Measurements from ENCODE around the gene FADD. TPM values are rescaled to one million over a fixed set of nuclear protein-coding genes. Genes with fewer than 3 reads are reported as not detected.

The FADD gene, protein sequence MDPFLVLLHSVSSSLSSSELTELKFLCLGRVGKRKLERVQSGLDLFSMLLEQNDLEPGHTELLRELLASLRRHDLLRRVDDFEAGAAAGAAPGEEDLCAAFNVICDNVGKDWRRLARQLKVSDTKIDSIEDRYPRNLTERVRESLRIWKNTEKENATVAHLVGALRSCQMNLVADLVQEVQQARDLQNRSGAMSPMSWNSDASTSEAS
- total RNA-seq: 10 to 100 TPM; 20.6 TPM
- 16.8 TPM for polyA plus RNA-seq (ENCODE audit: insufficient read depth, low read depth, low replicate concordance)
- long read RNA-seq, donor 1, transcript FADD-201 (2 exons, 1,841 nt): major isoform, 29 of 29 reads
- long read RNA-seq, donor 1, partial matches to known transcripts: 0 of 29 reads
- long read RNA-seq, donor 1, other reads (novel, unspliced or antisense): 0 of 29 reads
- long read RNA-seq, donor 2, transcript FADD-201 (2 exons, 1,841 nt): major isoform, 20 of 43 reads
- long read RNA-seq, donor 2, partial matches to known transcripts: 23 of 43 reads
- long read RNA-seq, donor 2, other reads (novel, unspliced or antisense): 0 of 43 reads

DNA sequence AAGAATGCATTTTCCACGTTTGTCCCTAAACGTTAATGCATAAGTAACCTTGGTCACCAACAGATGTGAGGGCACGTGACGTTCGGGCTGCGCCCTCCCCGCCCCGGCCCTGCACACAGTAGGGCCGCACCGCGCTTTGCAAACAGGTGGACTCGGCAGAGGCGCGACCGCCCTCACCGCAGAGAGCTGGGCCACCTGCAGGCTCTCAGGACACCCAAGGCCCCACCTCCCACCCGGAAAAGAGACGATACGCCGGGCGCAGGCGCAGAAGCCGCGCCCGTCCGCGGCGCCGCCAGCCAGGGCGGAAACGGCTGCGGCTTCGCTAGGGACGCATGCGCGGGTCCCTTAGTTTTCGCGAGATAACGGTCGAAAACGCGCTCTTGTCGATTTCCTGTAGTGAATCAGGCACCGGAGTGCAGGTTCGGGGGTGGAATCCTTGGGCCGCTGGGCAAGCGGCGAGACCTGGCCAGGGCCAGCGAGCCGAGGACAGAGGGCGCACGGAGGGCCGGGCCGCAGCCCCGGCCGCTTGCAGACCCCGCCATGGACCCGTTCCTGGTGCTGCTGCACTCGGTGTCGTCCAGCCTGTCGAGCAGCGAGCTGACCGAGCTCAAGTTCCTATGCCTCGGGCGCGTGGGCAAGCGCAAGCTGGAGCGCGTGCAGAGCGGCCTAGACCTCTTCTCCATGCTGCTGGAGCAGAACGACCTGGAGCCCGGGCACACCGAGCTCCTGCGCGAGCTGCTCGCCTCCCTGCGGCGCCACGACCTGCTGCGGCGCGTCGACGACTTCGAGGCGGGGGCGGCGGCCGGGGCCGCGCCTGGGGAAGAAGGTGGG lies at the start of gene FADD:
Gene FADD, plus strand, starts transcription at position 377 of the 831 bp plus-strand sequence. Its CDS starts 164 bp downstream, at position 541.
- intact Hi-C loops (cut with DNase I; ENCODE audit: low total_unique reads): no loop called here
- peak; percentile 94 for DNase-seq
- Histone ChIP-seq H3K9me3 (no peaks in the 10 kb centered on the region), H3K4me1 (peaks cover 9% of the 10 kb centered on the region), H3K4me3 (peak within 1 kb of the TSS; percentile 86 to 99), H3K27me3 (no peaks in the 10 kb centered on the region), H3K36me3 (ENCODE audit: low read depth, missing control alignments) (no peaks in the 10 kb centered on the region), H3K27ac (peak within 1 kb of the TSS; percentile 82 to 88)
- no peak for TF ChIP-seq POLR2A (IDR thresholded peaks at IDR 0.05)
- TF ChIP-seq, protein P1, sequence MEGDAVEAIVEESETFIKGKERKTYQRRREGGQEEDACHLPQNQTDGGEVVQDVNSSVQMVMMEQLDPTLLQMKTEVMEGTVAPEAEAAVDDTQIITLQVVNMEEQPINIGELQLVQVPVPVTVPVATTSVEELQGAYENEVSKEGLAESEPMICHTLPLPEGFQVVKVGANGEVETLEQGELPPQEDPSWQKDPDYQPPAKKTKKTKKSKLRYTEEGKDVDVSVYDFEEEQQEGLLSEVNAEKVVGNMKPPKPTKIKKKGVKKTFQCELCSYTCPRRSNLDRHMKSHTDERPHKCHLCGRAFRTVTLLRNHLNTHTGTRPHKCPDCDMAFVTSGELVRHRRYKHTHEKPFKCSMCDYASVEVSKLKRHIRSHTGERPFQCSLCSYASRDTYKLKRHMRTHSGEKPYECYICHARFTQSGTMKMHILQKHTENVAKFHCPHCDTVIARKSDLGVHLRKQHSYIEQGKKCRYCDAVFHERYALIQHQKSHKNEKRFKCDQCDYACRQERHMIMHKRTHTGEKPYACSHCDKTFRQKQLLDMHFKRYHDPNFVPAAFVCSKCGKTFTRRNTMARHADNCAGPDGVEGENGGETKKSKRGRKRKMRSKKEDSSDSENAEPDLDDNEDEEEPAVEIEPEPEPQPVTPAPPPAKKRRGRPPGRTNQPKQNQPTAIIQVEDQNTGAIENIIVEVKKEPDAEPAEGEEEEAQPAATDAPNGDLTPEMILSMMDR (IDR thresholded peaks at IDR 0.05): no peak
- 1 to 5% methylated on average over 6 to 72 of the region's 91 CpGs for WGBS, 2 donors

DNA sequence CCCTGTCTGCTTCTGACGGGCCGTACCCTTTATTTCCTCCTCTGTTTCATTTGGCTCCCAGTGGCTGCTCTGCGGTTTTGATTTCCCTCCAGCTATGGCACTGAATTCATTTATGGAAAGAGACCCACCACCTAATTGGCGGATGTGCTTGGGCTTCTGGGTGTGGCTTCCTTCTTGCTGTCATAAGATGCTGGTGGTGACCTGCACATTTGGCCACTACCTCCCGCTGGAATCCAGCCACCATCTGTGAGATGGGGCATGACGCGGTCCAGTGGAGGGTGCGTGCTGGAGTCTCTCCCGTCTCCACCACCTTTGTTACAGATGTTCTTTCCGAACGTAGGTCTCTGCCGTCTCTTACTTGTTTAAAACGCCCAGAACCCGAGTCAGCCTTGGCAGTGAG lies 47.7 kb upstream of the FADD start:
- Histone ChIP-seq H3K27me3 (no peaks in the 10 kb centered on the region), H3K36me3 (ENCODE audit: low read depth, missing control alignments) (no peaks in the 10 kb centered on the region), H3K4me3 (no peak overlapping the region), H3K9me3 (no peaks in the 10 kb centered on the region), H3K27ac (no peak overlapping the region), H3K4me1 (no peaks in the 10 kb centered on the region)
- TF ChIP-seq POLR2A (IDR thresholded peaks at IDR 0.05): no peak
- TF ChIP-seq, protein P1 (IDR thresholded peaks at IDR 0.05): no peak
- intact Hi-C loops (cut with DNase I; ENCODE audit: low total_unique reads): no loop called here
- no peak for DNase-seq
- 92 to 93% methylated on average over 12 to 14 of the region's 14 CpGs for WGBS, 2 donors

DNA sequence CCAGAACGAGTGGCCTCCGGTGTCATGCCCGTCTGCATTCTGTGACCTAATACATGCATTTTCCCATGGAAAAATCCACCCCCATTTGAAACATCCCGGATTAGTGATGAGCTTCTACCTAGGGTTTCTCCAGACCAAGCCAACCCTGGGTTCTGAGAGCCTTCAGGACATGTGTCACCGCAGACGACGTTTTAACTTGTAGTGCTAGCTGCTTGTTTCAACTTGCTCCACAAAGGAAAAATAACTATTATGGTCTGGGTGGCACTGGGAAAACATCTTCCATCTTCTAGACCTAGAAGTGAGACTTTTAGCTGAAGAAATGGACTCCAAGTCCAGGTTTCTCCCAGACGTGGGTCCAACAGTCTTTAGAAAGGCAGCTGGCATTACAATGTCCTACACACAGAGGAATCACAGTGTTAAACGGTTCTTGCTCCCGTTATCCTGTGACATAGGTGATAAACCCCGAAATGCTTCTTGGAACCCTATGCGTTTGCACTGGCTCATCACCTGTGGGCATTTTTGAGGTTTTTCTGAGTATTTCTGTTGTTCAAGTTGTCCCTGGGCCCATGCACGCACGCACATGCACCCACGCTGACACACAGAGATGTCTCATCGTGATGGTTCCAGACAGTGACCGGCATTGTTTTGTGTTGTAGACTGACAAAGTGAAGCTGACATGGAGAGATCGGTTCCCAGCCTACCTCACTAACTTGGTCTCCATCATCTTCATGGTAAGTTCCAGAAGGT lies 46.6 kb upstream of the FADD start:
- WGBS, 2 donors: 89 to 91% methylated on average over 18 of the region's 18 CpGs
- TF ChIP-seq, protein P1 (IDR thresholded peaks at IDR 0.05): no peak
- TF ChIP-seq POLR2A (IDR thresholded peaks at IDR 0.05): no peak

DNA sequence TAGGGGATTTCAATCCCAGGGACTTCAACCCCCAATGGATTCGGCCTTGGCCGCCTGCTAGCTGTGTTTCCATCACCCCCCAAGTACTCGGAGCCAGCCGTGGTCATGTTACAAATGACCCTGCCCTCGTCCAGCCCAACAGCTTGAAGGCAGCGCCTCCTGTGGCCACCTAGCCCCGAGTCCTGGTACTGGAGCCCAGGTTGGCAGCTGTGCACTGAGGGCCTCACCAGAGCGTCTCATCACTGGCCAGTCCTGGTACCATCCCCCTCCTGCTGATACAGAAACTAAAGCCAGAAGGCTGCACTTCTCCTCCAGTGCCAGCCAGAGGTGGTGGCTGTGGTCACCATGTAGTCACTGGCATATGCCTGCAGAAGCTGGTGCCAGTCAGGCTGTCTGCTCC lies 44.9 kb upstream of the FADD start:
- no peaks in the 10 kb centered on the region for H3K4me1 ChIP-seq
- intact Hi-C loops (cut with DNase I; ENCODE audit: low total_unique reads): no loop called here
- no peak overlapping the region for H3K4me3 ChIP-seq
- no peak for DNase-seq
- no peaks in the 10 kb centered on the region for H3K9me3 ChIP-seq
- 52 to 54% methylated on average over 8 of the region's 8 CpGs for WGBS, 2 donors
- H3K36me3 ChIP-seq (ENCODE audit: low read depth, missing control alignments): no peaks in the 10 kb centered on the region
- H3K27me3 ChIP-seq: no peaks in the 10 kb centered on the region
- TF ChIP-seq, protein P1 (IDR thresholded peaks at IDR 0.05): no peak
- no peak for TF ChIP-seq POLR2A (IDR thresholded peaks at IDR 0.05)
- no peak overlapping the region for H3K27ac ChIP-seq

More for the DNA sequence above, 46.6 kb upstream of the FADD start:
- Histone ChIP-seq H3K9me3 (no peaks in the 10 kb centered on the region), H3K36me3 (ENCODE audit: low read depth, missing control alignments) (no peaks in the 10 kb centered on the region), H3K27ac (no peak overlapping the region), H3K27me3 (no peaks in the 10 kb centered on the region), H3K4me1 (no peaks in the 10 kb centered on the region), H3K4me3 (no peak overlapping the region)
- intact Hi-C loops (cut with DNase I; ENCODE audit: low total_unique reads): no loop called here
- no peak for DNase-seq
